A673 (cell line): ENCODE measurements around the gene PGAM4. TPM values are rescaled to one million over a fixed set of nuclear protein-coding genes. Genes with fewer than 3 reads are reported as not detected.
"Not testable (repeated sequence)": the region's sequence is repeated elsewhere in the genome, so short reads cannot be mapped to it uniquely, and the experiment has no call there.

Experiments
- BruUV-seq: library from RNA; stranded (reverse); fragments of 400-500 nt; replicated peaks from 2 replicates; lab custom pipeline; 2021; lab: Mats Ljungman, UMichigan
- CTCF ChIA-PET: fragments of 300-600 bp; sonication (Branson Sonifier 250); formaldehyde crosslinking; loops from one replicate; lab custom pipeline; 2022; ENCODE audit warnings: antibody characterized with exemption; lab: Charles Lee
- POLR2A ChIA-PET: fragments of 300-600 bp; sonication (Branson Sonifier 250); formaldehyde crosslinking; loops from one replicate; lab custom pipeline; 2022; ENCODE audit warnings: antibody characterized with exemption; ENCODE audit not compliant: low non-redundant PET; lab: Charles Lee
- DNase-seq: peaks from one replicate; pipeline ENCODE4 v3.0.0-alpha.2; 2015; ENCODE audit warnings: low spot score
- H3K27ac ChIP-seq: fragments of 200-600 bp; sonication (generic); 2 replicates; pipeline ENCODE4 v1.5.1; 2016; ENCODE audit warnings: mixed run types, low read depth, mild to moderate bottlenecking, mixed read lengths, antibody characterized with exemption, low read length; ENCODE audit not compliant: poor library complexity, severe bottlenecking
- H3K27me3 ChIP-seq: fragments of 200-600 bp; sonication (generic); replicated peaks from 2 replicates; pipeline ENCODE4 v1.6.1; 2017; ENCODE audit warnings: mixed run types, low read depth, mild to moderate bottlenecking, mixed read lengths, antibody characterized with exemption, low read length; ENCODE audit not compliant: insufficient read depth, poor library complexity
- H3K36me3 ChIP-seq: fragments of 200-600 bp; sonication (generic); 2 replicates; pipeline ENCODE4 v1.6.1; 2016; ENCODE audit warnings: mixed run types, mild to moderate bottlenecking, mixed read lengths, antibody characterized with exemption, low read length; ENCODE audit not compliant: insufficient read depth, poor library complexity, severe bottlenecking
- H3K4me1 ChIP-seq: fragments of 200-600 bp; sonication (generic); 2 replicates; pipeline ENCODE4 v1.6.1; 2017; ENCODE audit warnings: mixed run types, mild to moderate bottlenecking, mixed read lengths, antibody characterized with exemption, low read length; ENCODE audit not compliant: insufficient read depth, poor library complexity, severe bottlenecking
- H3K4me3 ChIP-seq: fragments of 200-600 bp; sonication (generic); 2 replicates; pipeline ENCODE4 v1.5.1; 2016; ENCODE audit warnings: low read depth, mixed run types, mild to moderate bottlenecking, mixed read lengths, low read length; ENCODE audit not compliant: poor library complexity, severe bottlenecking
- H3K9me3 ChIP-seq: fragments of 200-600 bp; sonication (generic); 2 replicates; pipeline ENCODE4 v1.6.1; 2016; ENCODE audit warnings: mixed run types, low read depth, mild to moderate bottlenecking, mixed read lengths, antibody characterized with exemption, low read length; ENCODE audit not compliant: poor library complexity, severe bottlenecking
- CTCF ChIP-seq: fragments of 300-800, 200-600 bp; sonication (generic); conservative IDR thresholded peaks from 2 replicates; pipeline ENCODE4 v1.5.1; 2017; ENCODE audit warnings: low read depth, mild to moderate bottlenecking, antibody characterized with exemption, low read length, moderate library complexity, mixed read lengths
- EZH2 ChIP-seq: fragments of 200-600 bp; sonication (generic); IDR thresholded peaks from 2 replicates; pipeline ENCODE4 v1.6.1; 2017; ENCODE audit warnings: borderline replicate concordance, low read depth, mild to moderate bottlenecking, mixed read lengths, antibody characterized with exemption, low read length; ENCODE audit not compliant: poor library complexity, severe bottlenecking
- intact Hi-C: fragments of 100-400 bp; cut with micrococcal nuclease; formaldehyde crosslinking; loops from one replicate; pipeline ENCODE4 v1.10.0; 2022; ENCODE audit not compliant: unreplicated experiment
- total RNA-seq: library from RNA; stranded (reverse); gene quantifications from 2 replicates; pipeline ENCODE4 v1.2.3, GENCODE V29; 2021

Gene PGAM4
- total RNA-seq, 1 experiment from 2014 or later, result not detected

- ChIA-PET CTCF (no interaction called here), POLR2A (no interaction called here)
- no peak for DNase-seq
- Histone ChIP-seq H3K4me3 (no peak overlapping the region), H3K27me3 (no peaks in the 10 kb centered on the region), H3K27ac (no peak overlapping the region), H3K4me1 (no peaks in the 10 kb centered on the region), H3K9me3 (no peaks in the 10 kb centered on the region), H3K36me3 (no peaks in the 10 kb centered on the region)
- no TSS peak for BruUV-seq
- TF ChIP-seq CTCF, result no peak
- no peak for TF ChIP-seq EZH2
- intact Hi-C loops, result no loop called here
These were observed 22.9 kb downstream of the PGAM4 start for GRCh38 chrX:77946571-77946970.

- H3K9me3 ChIP-seq, result no peaks in the 10 kb centered on the region
- no peaks in the 10 kb centered on the region for H3K4me1 ChIP-seq
- no peaks in the 10 kb centered on the region for H3K36me3 ChIP-seq
- no peak overlapping the region for H3K4me3 ChIP-seq
- no peak overlapping the region for H3K27ac ChIP-seq
- TF ChIP-seq EZH2 (no peak), CTCF (no peak)
- intact Hi-C loops, result no loop called here
- ChIA-PET CTCF (no interaction called here), POLR2A (no interaction called here)
- no peak for DNase-seq
- no TSS peak for BruUV-seq
- H3K27me3 ChIP-seq, result no peaks in the 10 kb centered on the region
These were observed 23.4 kb downstream of the PGAM4 start for GRCh38 chrX:77945910-77946545.

GRCh38 chrX:77945031-77945430 is 24.4 kb downstream of the PGAM4 start:
- intact Hi-C loops, DNase-seq, BruUV-seq, CTCF ChIA-PET, H3K9me3 ChIP-seq, H3K27ac ChIP-seq, H3K4me1 ChIP-seq, POLR2A ChIA-PET, H3K27me3 ChIP-seq, H3K4me3 ChIP-seq, H3K36me3 ChIP-seq: not testable (repeated sequence)
